Measurements from ENCODE around the gene NPHP4.

The NPHP4 gene

DNA sequence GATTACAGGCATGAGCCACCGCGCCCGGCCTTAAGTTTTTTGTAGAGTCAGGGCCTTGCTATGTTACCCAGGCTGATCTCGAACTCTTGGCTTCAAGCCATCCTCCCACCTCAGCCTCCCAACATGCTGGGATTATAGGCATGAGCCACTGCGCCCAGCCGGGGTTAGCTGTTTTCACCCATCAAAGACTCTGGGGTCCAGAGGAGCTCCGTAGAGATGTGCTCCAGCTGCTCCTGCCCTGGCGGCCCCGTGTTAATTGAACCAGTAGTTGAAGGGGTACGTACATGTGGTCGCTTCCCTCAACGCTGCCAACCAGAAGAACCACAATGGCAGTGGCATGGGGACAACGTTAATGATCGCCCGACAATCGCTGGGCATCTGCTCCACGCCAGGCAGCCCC, 72.0 kb downstream of the NPHP4 start:
- Histone ChIP-seq H3K9ac (ENCODE audit: low read length) (no peak overlapping the region), H3K79me1 (ENCODE audit: low read length) (no peaks in the 10 kb centered on the region), H2BK120ac (ENCODE audit: low read depth, low read length) (no peak overlapping the region), H3K4me3 (ENCODE audit: low read length) (no peak overlapping the region), H3K4ac (ENCODE audit: low read depth, low read length) (no peak overlapping the region), H2BK5ac (ENCODE audit: low read length) (no peak overlapping the region), H3K56ac (ENCODE audit: low read length) (no peak overlapping the region), H2AK5ac (ENCODE audit: low read length) (no peak overlapping the region), H4K5ac (ENCODE audit: low read length) (no peak overlapping the region), H3K18ac (ENCODE audit: low read length) (no peak overlapping the region), H3K4me2 (ENCODE audit: low read length) (no peak overlapping the region), H3K36me3 (ENCODE audit: control insufficient read depth, insufficient read depth, low read length) (no peaks in the 10 kb centered on the region), H3K27me3 (ENCODE audit: insufficient read depth, low read length, poor library complexity) (no peaks in the 10 kb centered on the region), H3K23ac (ENCODE audit: low read length) (no peak overlapping the region), H3K79me2 (ENCODE audit: control insufficient read depth, insufficient read depth, low read length) (no peaks in the 10 kb centered on the region), H3K27ac (ENCODE audit: low read depth, low read length) (no peak overlapping the region), H4K8ac (ENCODE audit: low read depth, low read length) (no peak overlapping the region), H3K4me1 (ENCODE audit: control insufficient read depth, low read depth, low read length) (no peaks in the 10 kb centered on the region), H2BK15ac (replicated peaks; ENCODE audit: low read depth) (no peak overlapping the region)
- DNase-seq: no peak
- no CpG with 5 or more reads among the region's 17 CpGs for WGBS (ENCODE audit: extremely low coverage, insufficient coverage, low lambda C conversion rate)

DNA sequence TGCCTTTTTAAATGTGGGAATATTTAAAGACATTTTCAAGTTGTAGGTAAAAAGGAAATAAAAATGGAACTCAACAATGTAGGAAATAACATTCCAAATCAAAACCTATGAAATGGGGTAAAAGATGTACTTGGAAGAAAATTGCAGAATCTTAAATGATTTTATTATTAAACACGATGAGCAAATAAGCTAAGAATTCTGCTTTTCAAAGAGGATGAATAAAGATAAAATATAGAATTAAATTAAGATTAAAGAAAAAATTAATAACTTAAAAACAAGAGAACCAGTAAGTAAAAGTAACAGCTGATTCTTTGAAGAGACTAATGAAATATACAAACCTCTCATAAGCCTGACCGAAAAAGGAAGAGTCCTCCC, 74.0 kb downstream of the NPHP4 start:
- no peak overlapping the region for H3K18ac ChIP-seq (ENCODE audit: low read length)
- no peak overlapping the region for H2AK5ac ChIP-seq (ENCODE audit: low read length)
- H3K23ac ChIP-seq (ENCODE audit: low read length): no peak overlapping the region
- no peaks in the 10 kb centered on the region for H3K79me1 ChIP-seq (ENCODE audit: low read length)
- no peaks in the 10 kb centered on the region for H3K4me1 ChIP-seq (ENCODE audit: control insufficient read depth, low read depth, low read length)
- no peak overlapping the region for H3K9ac ChIP-seq (ENCODE audit: low read length)
- no peak overlapping the region for H3K4me3 ChIP-seq (ENCODE audit: low read length)
- no peak for DNase-seq
- no peaks in the 10 kb centered on the region for H3K36me3 ChIP-seq (ENCODE audit: control insufficient read depth, insufficient read depth, low read length)
- no peak overlapping the region for H2BK5ac ChIP-seq (ENCODE audit: low read length)
- no peak overlapping the region for H4K5ac ChIP-seq (ENCODE audit: low read length)
- no peak overlapping the region for H3K4ac ChIP-seq (ENCODE audit: low read depth, low read length)
- no peaks in the 10 kb centered on the region for H3K27me3 ChIP-seq (ENCODE audit: insufficient read depth, low read length, poor library complexity)
- no peak overlapping the region for H2BK120ac ChIP-seq (ENCODE audit: low read depth, low read length)
- no peak overlapping the region for H3K4me2 ChIP-seq (ENCODE audit: low read length)
- no peaks in the 10 kb centered on the region for H3K79me2 ChIP-seq (ENCODE audit: control insufficient read depth, insufficient read depth, low read length)
- no CpG with 5 or more reads among the region's 2 CpGs for WGBS (ENCODE audit: extremely low coverage, insufficient coverage, low lambda C conversion rate)
- H3K56ac ChIP-seq (ENCODE audit: low read length): no peak overlapping the region
- H2BK15ac ChIP-seq (replicated peaks; ENCODE audit: low read depth): no peak overlapping the region
- H4K8ac ChIP-seq (ENCODE audit: low read depth, low read length): no peak overlapping the region
- H3K27ac ChIP-seq (ENCODE audit: low read depth, low read length): no peak overlapping the region

DNA sequence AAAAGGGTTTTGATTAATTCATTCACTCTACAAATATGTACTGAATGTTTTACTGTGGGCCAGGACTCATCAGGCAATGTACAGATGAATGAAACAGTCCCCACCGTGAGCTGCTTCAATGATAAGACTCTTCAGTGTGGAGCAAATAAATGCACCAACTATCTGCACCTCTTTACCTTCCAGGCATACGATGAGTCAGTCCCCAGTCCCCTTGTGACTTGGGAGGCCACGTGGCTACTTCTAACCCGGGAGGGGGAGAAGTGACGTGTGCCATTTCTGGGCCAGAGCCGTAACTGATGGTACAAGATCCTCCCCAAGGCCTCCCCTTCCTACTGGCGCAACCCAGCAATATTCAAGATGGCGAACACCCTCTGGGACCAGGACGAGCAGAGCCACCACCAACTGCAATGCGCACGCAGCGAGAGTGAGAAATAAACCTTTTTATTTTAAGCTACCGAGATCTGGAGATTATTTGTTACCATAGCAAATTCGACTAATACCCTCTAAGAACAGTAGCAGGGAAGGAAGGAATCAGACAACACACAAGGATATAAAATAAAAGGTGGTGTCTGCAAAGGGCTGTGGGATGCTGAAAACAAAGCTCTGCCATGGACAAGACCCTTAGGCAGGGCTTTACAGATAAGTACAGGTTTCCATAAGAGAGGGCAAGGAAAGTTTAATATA, 74.5 kb downstream of the NPHP4 start:
- no peak overlapping the region for H4K8ac ChIP-seq (ENCODE audit: low read depth, low read length)
- WGBS (ENCODE audit: extremely low coverage, insufficient coverage, low lambda C conversion rate): no CpG with 5 or more reads among the region's 14 CpGs
- H3K36me3 ChIP-seq (ENCODE audit: control insufficient read depth, insufficient read depth, low read length): no peaks in the 10 kb centered on the region
- H3K56ac ChIP-seq (ENCODE audit: low read length): no peak overlapping the region
- H3K27ac ChIP-seq (ENCODE audit: low read depth, low read length): no peak overlapping the region
- no peak overlapping the region for H4K5ac ChIP-seq (ENCODE audit: low read length)
- no peak overlapping the region for H2BK15ac ChIP-seq (replicated peaks; ENCODE audit: low read depth)
- no peak overlapping the region for H3K4ac ChIP-seq (ENCODE audit: low read depth, low read length)
- DNase-seq: peak; percentile 6
- H3K4me1 ChIP-seq (ENCODE audit: control insufficient read depth, low read depth, low read length): no peaks in the 10 kb centered on the region
- H2BK120ac ChIP-seq (ENCODE audit: low read depth, low read length): no peak overlapping the region
- no peaks in the 10 kb centered on the region for H3K79me1 ChIP-seq (ENCODE audit: low read length)
- no peak overlapping the region for H3K9ac ChIP-seq (ENCODE audit: low read length)
- no peaks in the 10 kb centered on the region for H3K79me2 ChIP-seq (ENCODE audit: control insufficient read depth, insufficient read depth, low read length)
- H3K18ac ChIP-seq (ENCODE audit: low read length): no peak overlapping the region
- H3K27me3 ChIP-seq (ENCODE audit: insufficient read depth, low read length, poor library complexity): no peaks in the 10 kb centered on the region
- no peak overlapping the region for H3K23ac ChIP-seq (ENCODE audit: low read length)
- no peak overlapping the region for H2BK5ac ChIP-seq (ENCODE audit: low read length)
- H3K4me3 ChIP-seq (ENCODE audit: low read length): no peak overlapping the region
- H3K4me2 ChIP-seq (ENCODE audit: low read length): no peak overlapping the region
- H2AK5ac ChIP-seq (ENCODE audit: low read length): no peak overlapping the region

DNA sequence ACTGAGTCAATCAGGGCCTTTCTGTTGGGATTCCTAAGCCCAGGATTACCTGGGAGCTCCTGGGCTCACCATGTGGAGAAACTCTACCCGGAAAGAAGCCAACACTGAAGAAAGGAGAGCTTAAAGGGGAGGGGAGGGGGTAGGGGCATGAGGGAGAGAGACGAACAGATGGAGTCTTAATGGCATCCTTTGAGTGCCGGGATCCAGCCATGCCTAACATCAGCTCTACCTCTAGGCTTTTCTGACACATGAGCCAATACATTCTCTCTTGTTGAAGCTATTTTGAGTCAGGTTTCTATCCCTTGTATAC, 75.0 kb downstream of the NPHP4 start:
- Histone ChIP-seq H3K56ac (ENCODE audit: low read length) (no peak overlapping the region), H3K4ac (ENCODE audit: low read depth, low read length) (no peak overlapping the region), H3K27ac (ENCODE audit: low read depth, low read length) (no peak overlapping the region), H3K79me2 (ENCODE audit: control insufficient read depth, insufficient read depth, low read length) (no peaks in the 10 kb centered on the region), H3K4me3 (ENCODE audit: low read length) (no peak overlapping the region), H3K4me2 (ENCODE audit: low read length) (no peak overlapping the region), H3K23ac (ENCODE audit: low read length) (no peak overlapping the region), H4K5ac (ENCODE audit: low read length) (no peak overlapping the region), H2BK5ac (ENCODE audit: low read length) (no peak overlapping the region), H3K27me3 (ENCODE audit: insufficient read depth, low read length, poor library complexity) (no peaks in the 10 kb centered on the region), H3K18ac (ENCODE audit: low read length) (no peak overlapping the region), H2AK5ac (ENCODE audit: low read length) (no peak overlapping the region), H2BK15ac (replicated peaks; ENCODE audit: low read depth) (no peak overlapping the region), H3K36me3 (ENCODE audit: control insufficient read depth, insufficient read depth, low read length) (no peaks in the 10 kb centered on the region), H4K8ac (ENCODE audit: low read depth, low read length) (no peak overlapping the region), H3K79me1 (ENCODE audit: low read length) (no peaks in the 10 kb centered on the region), H3K9ac (ENCODE audit: low read length) (no peak overlapping the region), H2BK120ac (ENCODE audit: low read depth, low read length) (no peak overlapping the region), H3K4me1 (ENCODE audit: control insufficient read depth, low read depth, low read length) (no peaks in the 10 kb centered on the region)
- DNase-seq: no peak
- no CpG with 5 or more reads among the region's 3 CpGs for WGBS (ENCODE audit: extremely low coverage, insufficient coverage, low lambda C conversion rate)

DNA sequence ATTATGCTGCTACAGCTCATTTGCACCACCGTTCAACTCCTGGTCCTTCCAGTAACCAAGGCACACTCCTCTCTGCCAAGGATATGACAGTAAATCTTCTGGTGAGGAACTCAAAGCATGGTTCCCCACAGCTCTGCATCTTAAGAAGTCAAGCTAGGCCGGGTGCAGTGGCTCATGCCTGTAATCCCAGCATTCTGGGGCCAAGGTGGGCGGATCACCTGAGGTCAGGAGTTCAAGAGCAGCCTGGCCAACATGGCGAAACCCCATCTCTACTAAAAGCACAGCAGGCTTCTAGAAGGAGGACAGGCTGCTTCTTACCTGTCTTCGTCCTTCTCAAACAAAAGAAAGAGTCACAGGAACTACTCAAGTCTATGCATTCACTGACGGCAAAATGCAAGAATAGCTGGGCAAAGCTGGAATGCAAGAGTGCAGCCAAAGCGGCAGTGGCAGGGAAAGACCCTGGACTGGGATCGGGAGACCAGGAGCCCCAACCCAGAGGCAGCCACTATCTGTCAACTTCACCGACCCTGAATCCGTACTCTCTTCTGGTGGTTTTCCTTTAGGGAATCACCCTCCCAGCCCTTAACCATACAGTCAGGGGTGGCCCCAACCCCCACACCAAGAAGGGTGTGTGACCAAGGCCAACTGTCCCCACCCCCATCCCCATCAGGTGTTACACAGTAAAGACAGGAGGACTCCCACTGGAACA, 75.5 kb downstream of the NPHP4 start:
- DNase-seq: no peak
- Histone ChIP-seq H2BK120ac (ENCODE audit: low read depth, low read length) (no peak overlapping the region), H3K4ac (ENCODE audit: low read depth, low read length) (no peak overlapping the region), H3K79me2 (ENCODE audit: control insufficient read depth, insufficient read depth, low read length) (no peaks in the 10 kb centered on the region), H3K79me1 (ENCODE audit: low read length) (no peaks in the 10 kb centered on the region), H4K8ac (ENCODE audit: low read depth, low read length) (no peak overlapping the region), H3K27ac (ENCODE audit: low read depth, low read length) (no peak overlapping the region), H2BK15ac (replicated peaks; ENCODE audit: low read depth) (no peak overlapping the region), H4K5ac (ENCODE audit: low read length) (no peak overlapping the region), H3K9ac (ENCODE audit: low read length) (no peak overlapping the region), H3K36me3 (ENCODE audit: control insufficient read depth, insufficient read depth, low read length) (no peaks in the 10 kb centered on the region), H3K4me3 (ENCODE audit: low read length) (no peak overlapping the region), H3K4me1 (ENCODE audit: control insufficient read depth, low read depth, low read length) (no peaks in the 10 kb centered on the region), H2AK5ac (ENCODE audit: low read length) (no peak overlapping the region), H3K4me2 (ENCODE audit: low read length) (no peak overlapping the region), H3K27me3 (ENCODE audit: insufficient read depth, low read length, poor library complexity) (no peaks in the 10 kb centered on the region), H3K18ac (ENCODE audit: low read length) (no peak overlapping the region), H2BK5ac (ENCODE audit: low read length) (no peak overlapping the region), H3K56ac (ENCODE audit: low read length) (no peak overlapping the region), H3K23ac (ENCODE audit: low read length) (no peak overlapping the region)
- no CpG with 5 or more reads among the region's 10 CpGs for WGBS (ENCODE audit: extremely low coverage, insufficient coverage, low lambda C conversion rate)
